HG03460 (cell line): ENCODE data around the gene ADAMTS3.

Experiments used
- ATAC-seq: cut with Tn5 transposase; IDR thresholded peaks from one replicate; pipeline ENCODE4 v1.9.1; 2021; ENCODE audit not compliant: unreplicated experiment

ADAMTS3 gene

GRCh38 chr4:72424006-72424405 lies 145.0 kb downstream of the ADAMTS3 start:
- no peak for ATAC-seq

GRCh38 chr4:72422416-72422815 lies 146.6 kb downstream of the ADAMTS3 start:
- no peak for ATAC-seq

GRCh38 chr4:72418458-72418857 lies 150.6 kb downstream of the ADAMTS3 start:
- no peak for ATAC-seq

GRCh38 chr4:72410158-72410557 lies 158.9 kb downstream of the ADAMTS3 start:
- ATAC-seq: no peak

GRCh38 chr4:72408568-72408967 lies 160.5 kb downstream of the ADAMTS3 start:
- no peak for ATAC-seq

GRCh38 chr4:72405417-72405816 lies 163.6 kb downstream of the ADAMTS3 start:
- no peak for ATAC-seq

GRCh38 chr4:72397314-72397713 lies 171.7 kb downstream of the ADAMTS3 start:
- ATAC-seq: no peak

GRCh38 chr4:72394012-72394663 lies 174.9 kb downstream of the ADAMTS3 start:
- ATAC-seq: no peak

- no peak for ATAC-seq
Measured at GRCh38 chr4:72391281-72391680, 177.7 kb downstream of the ADAMTS3 start.

GRCh38 chr4:72390409-72390808 lies 178.6 kb downstream of the ADAMTS3 start:
- no peak for ATAC-seq

GRCh38 chr4:72388521-72388920 lies 180.5 kb downstream of the ADAMTS3 start:
- ATAC-seq: no peak

GRCh38 chr4:72387959-72388358 lies 181.1 kb downstream of the ADAMTS3 start:
- no peak for ATAC-seq

GRCh38 chr4:72383439-72383838 lies 185.6 kb downstream of the ADAMTS3 start:
- no peak for ATAC-seq

- no peak for ATAC-seq
Measured at GRCh38 chr4:72378901-72379300, 190.1 kb downstream of the ADAMTS3 start.

GRCh38 chr4:72377491-72378194 lies 191.4 kb downstream of the ADAMTS3 start:
- no peak for ATAC-seq

- ATAC-seq: no peak
Measured at GRCh38 chr4:72376901-72377300, 192.1 kb downstream of the ADAMTS3 start.

GRCh38 chr4:72375073-72375736 lies 193.8 kb downstream of the ADAMTS3 start:
- ATAC-seq: no peak

GRCh38 chr4:72374159-72374558 lies 194.9 kb downstream of the ADAMTS3 start:
- no peak for ATAC-seq

- no peak for ATAC-seq
Measured at GRCh38 chr4:72366601-72367000, 202.4 kb downstream of the ADAMTS3 start.

- ATAC-seq: no peak
Measured at GRCh38 chr4:72365981-72366380, 203.0 kb downstream of the ADAMTS3 start.

- ATAC-seq: no peak
Measured at GRCh38 chr4:72365016-72365415, 204.0 kb downstream of the ADAMTS3 start.

- no peak for ATAC-seq
Measured at GRCh38 chr4:72360075-72360474, 208.9 kb downstream of the ADAMTS3 start.
